Lower leg skin (tissue), 4 donors: ENCODE data around the gene FBLN2. TPM values are rescaled to one million over a fixed set of nuclear protein-coding genes. Genes with fewer than 3 reads are reported as not detected.

Source experiments
- DNase-seq, 2 donors: peaks; one replicate each; pipeline ENCODE4 v3.0.0-alpha.2; 2019; ENCODE audit warnings: low spot score in 2 of 2
- H3K4me3 ChIP-seq: fragments of 200-600 bp; sonication (generic); 2 replicates; pipeline ENCODE4 v1.5.1; 2017; ENCODE audit warnings: mild to moderate bottlenecking, low read depth; ENCODE audit not compliant: poor library complexity, severe bottlenecking
- CTCF ChIP-seq, 3 donors: fragments of 450-650 bp; IDR thresholded peaks; one replicate each; pipeline ENCODE4 v1.5.1; 2016; ENCODE audit warnings: antibody characterized with exemption in 3 of 3, mild to moderate bottlenecking in 3 of 3, moderate library complexity in 2 of 3
- POLR2A ChIP-seq, 2 donors: fragments of 450-650 bp; IDR thresholded peaks; one replicate each; pipeline ENCODE4 v1.6.1; 2016 to 2017; ENCODE audit warnings: antibody characterized with exemption in 2 of 2, mild to moderate bottlenecking in 1 of 2, moderate library complexity in 1 of 2
- WGBS, 2 donors: methylation state at CpG; one replicate each; pipeline ENCODE4 v1.1.5; 2018; 5-methylcytosine and 5-hydroxymethylcytosine counted together
- intact Hi-C: fragments of 100-400 bp; cut with DNase I; formaldehyde crosslinking; loops from one replicate; pipeline ENCODE4 v1.15.0; 2023; ENCODE audit warnings: low total_unique reads
- total RNA-seq, 4 donors: library from RNA; depleted of rRNA; stranded (reverse); fragments of >200 nt; gene quantifications; one replicate each; pipeline ENCODE4 v1.1.0, GENCODE V29; 2016

FBLN2 gene
- total RNA-seq, 4 donors from 2014 or later, result 40.1 to 153 (median 64.0) TPM

GRCh38 chr3:13566453-13566748 is 17.5 kb downstream of the FBLN2 start:
- whole genome bisulfite sequencing, 2 donors, result 68% methylated on average over 5 of the region's 5 CpGs
- no peak for DNase-seq
- H3K4me3 ChIP-seq, result no peak overlapping the region
- no peak for TF ChIP-seq POLR2A (IDR thresholded peaks at IDR 0.05)
- intact Hi-C loops, result no loop called here

DNA sequence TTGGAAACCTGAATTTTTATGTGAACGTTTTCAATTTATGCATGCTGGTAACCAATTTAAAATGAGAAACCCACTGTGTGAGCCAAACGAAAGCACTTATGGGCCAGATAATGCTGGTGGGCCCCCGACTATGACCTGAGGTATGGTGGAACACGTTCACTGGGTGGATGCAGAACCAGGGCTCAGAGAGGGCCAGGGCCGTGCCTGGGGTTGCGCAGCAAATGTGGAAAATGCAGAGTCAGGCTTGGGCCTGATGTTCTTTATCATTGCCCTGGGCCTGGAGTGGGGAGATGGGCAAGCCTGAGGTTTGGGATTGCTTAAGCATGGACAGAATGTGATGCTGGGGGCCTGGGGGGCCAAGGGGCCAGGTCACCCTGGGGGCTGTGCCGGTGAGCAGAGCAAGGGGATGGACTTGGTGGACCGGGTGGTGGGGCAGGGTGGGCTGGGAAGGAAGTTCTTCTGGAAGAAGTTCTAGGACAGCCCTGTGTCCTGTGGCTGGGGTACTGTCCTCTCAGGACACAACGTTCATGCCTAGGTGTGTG is 17.9 kb downstream of the FBLN2 start:
- no peak for DNase-seq
- 80 to 84% methylated on average over 9 of the region's 9 CpGs for WGBS, 2 donors
- TF ChIP-seq CTCF (IDR thresholded peaks at IDR 0.05), result no peak
- TF ChIP-seq POLR2A (IDR thresholded peaks at IDR 0.05), result no peak
- H3K4me3 ChIP-seq, result no peak overlapping the region
- intact Hi-C loops, result no loop called here

GRCh38 chr3:13567684-13568514 is 19.0 kb downstream of the FBLN2 start:
- H3K4me3 ChIP-seq, result no peak overlapping the region
- DNase-seq, result no peak
- 82% methylated on average over 20 of the region's 20 CpGs for WGBS, 2 donors
- intact Hi-C loops, result no loop called here
- TF ChIP-seq CTCF (IDR thresholded peaks at IDR 0.05), result no peak
- TF ChIP-seq POLR2A (IDR thresholded peaks at IDR 0.05), result no peak

DNA sequence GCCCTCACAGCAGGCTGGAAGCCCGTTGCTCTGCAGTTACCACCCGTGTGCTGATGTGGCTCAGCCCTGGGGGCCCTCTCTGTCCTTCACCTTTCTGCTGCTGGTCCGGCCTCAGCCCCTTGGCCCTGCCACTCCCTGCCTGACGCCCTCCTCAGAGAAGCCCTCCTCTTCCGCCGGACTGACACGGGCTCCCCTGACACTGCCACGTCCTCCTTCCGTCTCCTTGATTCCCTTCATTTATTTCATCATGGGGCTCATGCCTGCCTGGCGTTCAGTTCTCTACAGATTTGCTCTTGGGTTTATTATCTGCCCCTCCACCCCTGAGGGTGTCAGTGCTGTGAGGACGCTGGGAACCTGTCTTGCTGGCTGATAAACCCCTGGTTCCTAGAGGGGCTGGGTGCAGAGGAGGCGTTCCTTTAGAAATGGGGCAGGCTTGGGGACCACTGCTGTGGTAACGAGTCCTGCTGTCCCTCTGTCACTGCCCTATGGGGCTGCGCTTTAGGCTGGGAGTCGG is 19.6 kb downstream of the FBLN2 start:
- no peak for DNase-seq
- no peak for TF ChIP-seq POLR2A (IDR thresholded peaks at IDR 0.05)
- no peak for TF ChIP-seq CTCF (IDR thresholded peaks at IDR 0.05)
- intact Hi-C loops, result no loop called here
- WGBS, 2 donors, result 74 to 79% methylated on average over 15 of the region's 15 CpGs
- H3K4me3 ChIP-seq, result no peak overlapping the region

- intact Hi-C loops, result no loop called here
- H3K4me3 ChIP-seq, result no peak overlapping the region
- no peak for DNase-seq
- 70 to 80% methylated on average over 7 of the region's 7 CpGs for WGBS, 2 donors
- TF ChIP-seq POLR2A (IDR thresholded peaks at IDR 0.05) (no peak), CTCF (IDR thresholded peaks at IDR 0.05) (no peak)
Observed at GRCh38 chr3:13569201-13569600, 20.3 kb downstream of the FBLN2 start.

DNA sequence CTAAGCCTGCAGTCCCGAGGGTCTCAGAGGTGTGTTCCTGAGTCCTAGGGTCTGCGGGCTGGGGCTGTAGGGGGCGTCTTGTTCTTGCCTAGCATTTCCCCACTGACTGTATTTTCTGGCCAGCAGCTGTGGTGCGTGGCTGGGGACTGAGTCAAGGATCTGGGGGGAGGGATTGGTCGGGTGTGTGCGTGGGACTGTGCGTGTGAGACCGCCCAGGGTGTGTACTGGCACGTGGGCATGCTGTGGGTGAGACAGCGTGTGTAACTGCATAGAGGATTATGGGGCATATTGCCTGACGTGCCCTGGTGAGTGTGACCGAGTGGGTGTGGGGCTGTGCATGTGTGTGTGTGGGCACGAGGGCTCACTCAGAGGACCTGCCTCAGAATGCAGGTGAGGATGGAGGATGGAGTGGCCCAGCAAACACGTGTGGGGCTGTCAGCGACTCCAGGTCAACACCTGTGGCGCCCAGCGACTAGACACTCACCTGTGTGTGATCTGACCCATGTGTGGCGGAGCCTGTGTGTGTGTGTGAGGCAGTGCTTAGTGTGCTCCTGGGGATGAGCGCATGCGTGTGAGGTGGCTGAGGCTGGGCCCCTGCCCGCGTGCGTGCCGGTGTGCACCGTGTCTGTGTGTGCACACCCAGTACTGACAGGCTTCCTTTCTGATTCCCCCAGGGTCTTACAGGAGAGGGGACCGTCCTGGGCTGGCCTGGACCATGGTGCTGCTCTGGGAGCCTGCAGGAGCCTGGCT is 20.9 kb downstream of the FBLN2 start:
- no peak overlapping the region for H3K4me3 ChIP-seq
- intact Hi-C loops, result no loop called here
- TF ChIP-seq POLR2A (IDR thresholded peaks at IDR 0.05), result no peak
- TF ChIP-seq CTCF (IDR thresholded peaks at IDR 0.05), result no peak
- 74 to 78% methylated on average over 20 to 25 of the region's 26 CpGs for WGBS, 2 donors
- no peak for DNase-seq
